B cell (primary cell): Measurements from ENCODE around the gene M1AP.

ENCODE experiments used
- EZH2 ChIP-seq: IDR thresholded peaks from 2 replicates; pipeline ENCODE4 v1.6.1; 2012; ENCODE audit warnings: borderline replicate concordance, low read depth, mild to moderate bottlenecking, moderate library complexity, low read length; ENCODE audit not compliant: insufficient read depth, poor library complexity, severe bottlenecking
- TF ChIP-seq, protein P1 (sequence below): fragments of 200-600 bp; IDR thresholded peaks from one replicate; pipeline ENCODE4 v1.8.0; 2022; ENCODE audit warnings: antibody characterized with exemption, mild to moderate bottlenecking

GRCh38 chr2:74596584-74596983, 51.5 kb downstream of the M1AP start:
- TF ChIP-seq, protein P1, sequence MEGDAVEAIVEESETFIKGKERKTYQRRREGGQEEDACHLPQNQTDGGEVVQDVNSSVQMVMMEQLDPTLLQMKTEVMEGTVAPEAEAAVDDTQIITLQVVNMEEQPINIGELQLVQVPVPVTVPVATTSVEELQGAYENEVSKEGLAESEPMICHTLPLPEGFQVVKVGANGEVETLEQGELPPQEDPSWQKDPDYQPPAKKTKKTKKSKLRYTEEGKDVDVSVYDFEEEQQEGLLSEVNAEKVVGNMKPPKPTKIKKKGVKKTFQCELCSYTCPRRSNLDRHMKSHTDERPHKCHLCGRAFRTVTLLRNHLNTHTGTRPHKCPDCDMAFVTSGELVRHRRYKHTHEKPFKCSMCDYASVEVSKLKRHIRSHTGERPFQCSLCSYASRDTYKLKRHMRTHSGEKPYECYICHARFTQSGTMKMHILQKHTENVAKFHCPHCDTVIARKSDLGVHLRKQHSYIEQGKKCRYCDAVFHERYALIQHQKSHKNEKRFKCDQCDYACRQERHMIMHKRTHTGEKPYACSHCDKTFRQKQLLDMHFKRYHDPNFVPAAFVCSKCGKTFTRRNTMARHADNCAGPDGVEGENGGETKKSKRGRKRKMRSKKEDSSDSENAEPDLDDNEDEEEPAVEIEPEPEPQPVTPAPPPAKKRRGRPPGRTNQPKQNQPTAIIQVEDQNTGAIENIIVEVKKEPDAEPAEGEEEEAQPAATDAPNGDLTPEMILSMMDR: no peak
- TF ChIP-seq EZH2: no peak
